Measurements from ENCODE around the gene KRT36. TPM values are rescaled to one million over a fixed set of nuclear protein-coding genes. Genes with fewer than 3 reads are reported as not detected.

The KRT36 gene
- polyA plus RNA-seq, 1 donor (not counting 4 experiments of a cell fraction or from before 2014, with no cell fraction given), result not detected

DNA sequence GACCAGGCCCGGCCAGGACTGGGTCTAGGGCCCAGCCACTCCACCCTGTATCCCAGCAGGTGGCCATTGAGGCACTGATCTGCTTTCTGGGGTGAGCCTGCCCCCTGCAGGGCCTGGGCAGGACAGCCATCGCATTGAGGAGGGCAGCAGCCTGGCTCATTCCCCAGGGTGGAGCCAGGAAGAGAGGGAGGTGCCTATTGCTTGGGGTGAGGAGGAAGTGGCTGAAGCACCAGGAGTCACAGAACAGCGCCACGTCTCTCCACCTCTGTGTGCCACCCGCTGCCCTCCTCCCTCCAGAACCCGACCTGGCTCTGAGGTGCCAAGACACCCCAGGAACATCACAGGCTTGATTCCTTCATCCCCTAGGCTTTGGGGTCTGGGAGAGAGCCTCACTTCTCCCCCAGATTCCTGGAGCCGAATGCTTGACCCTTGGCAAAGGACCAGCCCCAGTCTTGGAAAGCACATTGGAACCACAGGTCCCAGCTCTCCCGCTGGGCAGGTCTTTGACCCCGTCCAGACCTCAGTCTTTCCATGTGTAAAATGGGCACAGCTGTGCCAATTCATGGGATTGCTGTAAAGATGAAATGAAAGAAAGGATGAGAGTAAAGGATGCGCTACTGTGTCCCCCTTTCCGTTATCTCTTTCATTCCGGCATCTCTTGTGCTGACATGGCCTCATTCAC, 7.2 kb upstream of the KRT36 start:
- dilution Hi-C loops (cut with MboI; ENCODE audit: extremely low pct_ligation_motif_present, low sequenced_read_pairs), result no loop called here
- Histone ChIP-seq H3K9ac (ENCODE audit: control insufficient read depth, extremely low read depth, insufficient read depth, low read length) (peak overlapping the region; percentile 53), H3K27me3 (ENCODE audit: control insufficient read depth, extremely low read depth, insufficient read depth, low read length) (no peaks in the 10 kb centered on the region), H3K4me3 (ENCODE audit: control insufficient read depth in 2 of 3, extremely low read depth in 1 of 3, insufficient read depth in 2 of 3, low read depth in 1 of 3, low read length in 3 of 3) (peak overlapping the region in 1 of 3 experiments; percentile 34), H3K4me2 (ENCODE audit: control insufficient read depth, extremely low read depth, insufficient read depth, low read depth, low read length) (peak overlapping the region; percentile 66), H2AFZ (ENCODE audit: control insufficient read depth, low read length) (peak overlapping the region; percentile 74), H3K27ac (ENCODE audit: control insufficient read depth, insufficient read depth, low read length) (peak overlapping the region; percentile 62), H3K9me3 (ENCODE audit: control insufficient read depth, low read depth, low read length) (no peaks in the 10 kb centered on the region), H3K79me2 (ENCODE audit: control insufficient read depth, insufficient read depth, low read length) (no peaks in the 10 kb centered on the region), H3K9me1 (ENCODE audit: control insufficient read depth, extremely low read depth, insufficient read depth, low read length) (no peaks in the 10 kb centered on the region), H3K36me3 (ENCODE audit: control insufficient read depth in 2 of 2, extremely low read depth in 1 of 2, insufficient read depth in 2 of 2, low read length in 2 of 2) (no peaks in the 10 kb centered on the region), H3K4me1 (ENCODE audit: control insufficient read depth, extremely low read depth, insufficient read depth, low read length) (peaks cover 42% of the 10 kb centered on the region), H4K20me1 (ENCODE audit: control insufficient read depth, extremely low read depth, insufficient read depth, low read length) (no peaks in the 10 kb centered on the region)
- TF ChIP-seq EZH2 (IDR thresholded peaks at IDR 0.05; ENCODE audit: low read length) (no peak), CTCF (optimal IDR thresholded peaks at IDR 0.05 in 1 of 3, IDR thresholded peaks at IDR 0.05 in 1 of 3, conservative IDR thresholded peaks at IDR 0.05 in 1 of 3; ENCODE audit: extremely low read depth in 1 of 3, insufficient read depth in 2 of 3, low read length in 3 of 3) (peak; percentile 92 to 98 (median 98))
- FAIRE-seq (peak; percentile 94), DNase-seq (ENCODE audit: low read depth, low spot score) (no peak)

DNA sequence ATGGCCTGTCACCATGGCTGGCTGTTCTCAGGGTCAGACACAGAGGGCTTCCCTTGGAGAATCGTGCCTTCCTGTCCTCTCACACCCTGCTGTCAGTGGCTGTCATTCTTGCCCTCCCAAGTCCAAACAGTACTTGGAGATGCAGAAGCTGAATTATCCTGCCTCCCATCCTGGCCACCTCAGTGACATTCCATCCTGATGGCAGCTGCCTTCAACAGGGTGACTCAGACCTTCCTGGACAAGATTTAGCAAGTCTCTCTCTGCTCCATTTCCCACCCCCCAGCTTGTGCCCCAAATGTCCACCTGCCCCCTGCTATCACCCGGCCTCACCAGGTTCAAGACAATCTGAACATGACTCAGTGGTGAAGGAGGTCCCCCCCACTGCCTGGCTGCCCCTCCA, 4.8 kb upstream of the KRT36 start:
- H3K27me3 ChIP-seq (ENCODE audit: control insufficient read depth, extremely low read depth, insufficient read depth, low read length), result no peaks in the 10 kb centered on the region
- no peak for DNase-seq (ENCODE audit: low read depth, low spot score)
- no peaks in the 10 kb centered on the region for H4K20me1 ChIP-seq (ENCODE audit: control insufficient read depth, extremely low read depth, insufficient read depth, low read length)
- no peaks in the 10 kb centered on the region for H3K36me3 ChIP-seq (ENCODE audit: control insufficient read depth in 2 of 2, extremely low read depth in 1 of 2, insufficient read depth in 2 of 2, low read length in 2 of 2)
- FAIRE-seq, result no peak
- dilution Hi-C loops (cut with MboI; ENCODE audit: extremely low pct_ligation_motif_present, low sequenced_read_pairs), result no loop called here
- H2AFZ ChIP-seq (ENCODE audit: control insufficient read depth, low read length), result no peak overlapping the region
- no peak overlapping the region for H3K4me2 ChIP-seq (ENCODE audit: control insufficient read depth, extremely low read depth, insufficient read depth, low read depth, low read length)
- H3K4me3 ChIP-seq (ENCODE audit: control insufficient read depth in 2 of 3, extremely low read depth in 1 of 3, insufficient read depth in 2 of 3, low read depth in 1 of 3, low read length in 3 of 3), result no peak overlapping the region
- H3K4me1 ChIP-seq (ENCODE audit: control insufficient read depth, extremely low read depth, insufficient read depth, low read length), result peaks cover 29% of the 10 kb centered on the region
- no peaks in the 10 kb centered on the region for H3K9me1 ChIP-seq (ENCODE audit: control insufficient read depth, extremely low read depth, insufficient read depth, low read length)
- H3K9me3 ChIP-seq (ENCODE audit: control insufficient read depth, low read depth, low read length), result no peaks in the 10 kb centered on the region
- H3K9ac ChIP-seq (ENCODE audit: control insufficient read depth, extremely low read depth, insufficient read depth, low read length), result no peak overlapping the region
- H3K79me2 ChIP-seq (ENCODE audit: control insufficient read depth, insufficient read depth, low read length), result no peaks in the 10 kb centered on the region
- H3K27ac ChIP-seq (ENCODE audit: control insufficient read depth, insufficient read depth, low read length), result no peak overlapping the region
- TF ChIP-seq CTCF (optimal IDR thresholded peaks at IDR 0.05 in 1 of 3, IDR thresholded peaks at IDR 0.05 in 1 of 3, conservative IDR thresholded peaks at IDR 0.05 in 1 of 3; ENCODE audit: extremely low read depth in 1 of 3, insufficient read depth in 2 of 3, low read length in 3 of 3), result no peak
- no peak for TF ChIP-seq EZH2 (IDR thresholded peaks at IDR 0.05; ENCODE audit: low read length)
